Activated T-cell treated with anti-CD3 and anti-CD28 coated beads for 48 hours (primary cell): ENCODE measurements around the gene DAGLA.

ENCODE experiments used
- DNase-seq: peaks from one replicate; pipeline ENCODE4 v3.0.0-alpha.2; 2020; ENCODE audit warnings: low read depth

The DAGLA gene

DNA sequence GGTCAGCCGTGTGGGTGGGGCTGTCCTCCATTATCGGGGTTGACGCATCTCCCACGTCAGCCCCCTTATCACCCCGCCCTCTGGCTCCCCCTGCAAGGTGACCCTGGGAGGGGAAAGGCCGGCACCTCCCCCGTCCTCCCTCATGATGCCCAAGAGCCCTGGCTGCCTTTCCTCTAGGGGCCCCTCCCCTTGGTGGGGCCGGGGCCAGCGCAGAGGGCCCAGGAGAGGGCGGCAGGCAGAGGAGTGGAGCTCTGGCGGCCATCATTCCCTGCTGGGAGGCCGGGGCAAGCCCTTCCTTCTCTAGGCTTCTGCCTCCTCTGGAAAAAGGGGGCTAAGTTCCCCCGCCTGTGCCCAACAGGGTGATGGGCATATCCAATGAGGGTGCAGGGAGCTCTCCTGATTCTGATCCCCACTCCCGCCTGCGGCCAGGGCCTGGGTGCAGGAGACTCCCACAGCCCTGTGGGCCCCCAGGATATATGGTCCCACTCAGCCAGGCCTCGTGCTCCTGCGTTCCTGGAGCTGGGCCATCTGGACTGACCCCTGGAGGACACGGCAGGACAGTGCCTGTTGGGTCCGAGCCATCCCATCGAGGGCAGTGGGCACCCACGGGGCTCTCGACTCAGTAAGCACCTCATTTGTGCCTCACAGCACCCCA, 84.5 kb downstream of the DAGLA start:
- no peak for DNase-seq

DNA sequence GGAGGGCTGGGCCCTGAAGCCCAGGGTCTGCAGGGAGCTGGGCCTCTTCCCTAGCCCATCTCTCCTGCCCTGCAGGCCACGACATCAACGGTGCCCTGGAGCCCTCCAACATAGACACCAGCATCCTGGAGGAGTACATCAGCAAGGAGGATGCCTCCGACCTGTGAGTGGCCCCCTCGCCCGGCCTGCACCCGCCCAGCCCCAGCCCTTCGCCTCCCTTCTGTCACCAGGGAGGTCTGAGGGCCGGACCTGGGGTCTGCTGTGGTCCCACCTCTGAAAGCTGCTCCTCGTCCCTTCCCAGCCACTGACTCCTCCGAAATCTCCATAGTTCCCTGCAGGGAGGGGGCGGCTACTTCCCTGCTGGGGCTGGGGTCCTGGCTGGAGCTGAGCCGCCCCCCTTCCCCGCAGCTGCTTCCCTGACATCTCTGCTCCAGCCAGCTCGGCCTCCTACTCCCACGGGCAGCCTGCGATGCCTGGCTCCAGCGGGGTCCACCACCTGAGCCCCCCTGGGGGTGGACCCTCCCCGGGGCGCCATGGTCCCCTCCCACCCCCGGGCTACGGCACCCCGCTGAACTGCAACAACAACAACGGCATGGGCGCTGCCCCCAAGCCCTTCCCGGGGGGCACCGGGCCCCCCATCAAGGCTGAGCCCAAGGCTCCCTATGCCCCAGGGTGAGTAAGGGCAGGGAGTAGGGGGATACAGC, 85.5 kb downstream of the DAGLA start:
- no peak for DNase-seq

DNA sequence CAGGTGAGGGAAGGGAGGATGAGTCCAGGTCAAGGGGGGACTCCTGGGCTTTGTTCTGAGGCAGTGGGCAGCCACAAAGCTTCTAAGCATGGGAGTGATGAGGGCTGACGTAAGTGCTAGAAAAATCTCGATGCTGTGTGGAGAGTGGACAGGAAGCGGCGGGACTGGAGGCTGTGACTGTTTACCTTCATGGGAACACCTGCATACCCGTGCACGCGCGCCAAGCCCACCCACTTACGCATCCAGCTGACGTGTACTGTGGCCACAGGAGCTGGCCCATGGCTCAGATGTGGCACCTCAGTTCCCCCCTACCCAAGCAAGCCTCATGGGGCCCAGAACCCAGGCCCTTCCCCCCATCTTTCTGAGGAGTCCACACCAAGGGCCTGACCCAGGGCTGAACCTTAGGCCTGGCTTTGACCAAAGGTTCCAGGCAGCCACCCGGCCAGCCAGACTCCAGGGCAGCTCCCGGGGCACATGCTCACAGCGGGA, 86.2 kb downstream of the DAGLA start:
- DNase-seq, result no peak

DNA sequence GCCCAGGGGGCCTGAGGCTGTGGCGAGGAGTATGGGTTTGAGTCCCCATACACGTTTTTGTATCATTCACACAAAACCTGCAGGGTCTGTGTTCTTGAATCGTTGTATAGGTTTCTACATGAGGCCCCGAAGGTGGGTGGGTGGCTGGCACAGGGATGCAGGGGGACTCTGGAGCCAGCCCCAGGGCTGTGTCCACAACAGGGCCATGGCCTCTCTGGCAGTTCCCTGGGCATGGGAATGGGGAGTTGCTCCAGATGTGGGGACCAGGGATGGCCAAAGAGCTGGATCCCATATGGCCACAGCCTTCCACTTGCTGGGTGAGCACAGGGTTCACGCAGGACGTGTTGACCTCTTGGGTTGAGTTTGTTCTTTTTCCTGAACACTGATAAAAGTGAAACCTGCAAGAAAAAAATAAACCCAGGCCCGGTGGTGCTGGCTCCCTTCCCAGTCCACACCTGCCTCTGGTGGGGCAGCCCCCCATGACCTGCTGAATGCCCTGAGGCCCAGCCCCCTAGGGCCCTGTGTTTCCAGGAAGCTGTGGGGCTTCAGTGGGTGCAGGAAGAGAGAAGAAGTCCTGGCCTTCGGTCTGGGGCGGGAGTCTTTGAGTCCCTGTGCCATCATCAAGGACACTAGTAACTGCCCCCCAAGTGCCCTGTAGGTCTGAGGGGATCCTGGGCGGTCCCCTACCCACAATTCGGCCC, 88.3 kb downstream of the DAGLA start:
- no peak for DNase-seq

DNA sequence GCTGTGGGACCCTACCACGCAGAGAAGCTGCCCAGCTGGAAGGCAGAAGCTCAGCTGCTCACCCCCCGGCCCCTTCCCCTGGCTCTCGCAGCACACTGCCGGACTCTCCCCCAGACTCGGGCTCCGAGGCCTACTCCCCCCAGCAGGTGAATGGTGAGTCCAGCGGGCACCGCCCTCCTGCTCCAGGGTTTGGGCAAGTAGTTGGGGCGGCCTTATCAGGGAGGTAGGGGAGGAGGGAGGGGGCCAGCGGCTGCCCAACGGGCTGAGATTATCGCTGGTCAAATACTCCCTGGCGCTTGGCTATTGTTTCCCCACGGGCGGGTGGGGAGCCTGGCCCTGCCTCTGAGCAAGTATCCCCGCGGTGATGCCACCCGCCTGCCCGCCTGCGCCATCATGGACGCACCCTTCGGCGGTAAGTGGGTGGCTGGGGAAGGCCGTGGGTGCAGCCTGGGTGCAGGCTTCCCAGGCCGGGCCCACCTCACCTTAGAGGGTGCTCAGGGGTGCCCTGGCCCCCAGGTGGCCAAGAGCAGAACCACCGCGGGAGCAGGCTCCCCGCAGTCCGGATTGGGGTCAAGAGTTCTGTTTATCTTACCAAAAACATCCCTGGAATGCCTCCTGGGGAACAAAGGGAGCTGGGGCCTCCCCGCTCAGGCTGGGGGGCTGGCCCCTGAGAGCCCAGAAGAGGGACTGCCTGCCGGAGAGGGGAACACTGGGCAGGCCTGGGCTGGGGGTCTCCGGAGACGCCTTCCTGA, 89.2 kb downstream of the DAGLA start:
- DNase-seq, result no peak

DNA sequence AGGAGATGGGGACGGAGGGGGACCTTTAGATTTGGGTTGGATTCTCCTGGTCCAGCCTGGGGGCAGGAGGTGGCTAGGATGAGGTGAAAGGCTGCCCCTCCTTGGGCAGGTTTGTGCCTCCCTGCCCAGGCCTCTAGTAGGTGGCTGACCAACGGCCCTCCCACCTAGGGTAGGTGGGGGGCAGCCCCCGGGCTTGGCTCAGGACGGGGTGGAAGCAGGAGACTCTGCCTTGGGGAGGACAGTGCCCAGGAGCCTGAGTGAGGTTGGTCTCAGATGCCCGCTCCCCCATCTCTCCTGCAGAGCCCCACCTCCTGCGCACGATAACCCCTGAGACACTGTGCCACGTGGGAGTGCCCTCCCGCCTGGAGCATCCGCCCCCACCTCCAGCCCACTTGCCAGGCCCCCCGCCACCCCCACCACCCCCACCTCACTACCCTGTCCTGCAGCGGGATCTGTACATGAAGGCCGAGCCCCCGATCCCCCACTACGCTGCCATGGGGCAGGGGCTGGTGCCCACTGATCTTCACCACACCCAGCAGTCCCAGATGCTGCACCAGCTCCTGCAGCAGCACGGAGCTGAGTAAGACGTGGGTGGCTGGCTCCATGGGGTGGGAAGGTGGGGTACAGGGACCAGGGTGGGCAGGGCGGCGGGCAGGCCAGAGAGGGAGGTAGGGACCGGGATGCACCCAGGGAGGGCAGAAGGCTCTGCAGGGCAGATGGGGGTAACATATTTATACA, 89.9 kb downstream of the DAGLA start:
- DNase-seq, result no peak

DNA sequence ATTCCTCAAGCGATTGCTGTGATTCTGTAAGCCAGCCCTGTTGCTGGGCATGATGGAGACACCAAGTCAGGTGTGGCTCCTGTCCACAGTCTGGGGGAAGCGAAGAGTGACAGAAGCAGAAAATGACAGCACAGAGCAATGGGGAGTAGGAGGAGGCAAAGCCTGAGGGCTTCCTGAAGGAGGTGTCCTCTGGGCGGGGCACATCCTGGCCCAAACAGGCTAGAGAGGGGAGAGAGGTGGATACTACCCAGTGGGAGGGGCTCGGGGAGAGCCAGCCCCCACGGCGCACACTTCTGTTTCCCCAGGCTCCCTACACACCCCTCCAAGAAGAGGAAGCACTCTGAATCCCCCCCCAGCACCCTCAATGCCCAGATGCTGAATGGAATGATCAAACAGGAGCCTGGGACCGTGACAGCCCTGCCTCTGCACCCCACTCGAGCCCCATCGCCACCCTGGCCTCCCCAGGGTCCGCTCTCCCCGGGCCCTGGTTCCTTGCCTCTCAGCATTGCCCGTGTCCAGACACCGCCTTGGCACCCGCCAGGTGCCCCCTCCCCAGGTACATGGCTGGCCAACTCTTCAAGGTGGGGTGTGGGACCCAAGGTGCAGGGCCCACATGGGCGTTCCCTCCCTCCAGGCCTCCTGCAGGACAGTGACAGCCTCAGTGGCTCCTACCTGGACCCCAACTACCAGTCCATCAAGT, 91.2 kb downstream of the DAGLA start:
- DNase-seq, result no peak

DNA sequence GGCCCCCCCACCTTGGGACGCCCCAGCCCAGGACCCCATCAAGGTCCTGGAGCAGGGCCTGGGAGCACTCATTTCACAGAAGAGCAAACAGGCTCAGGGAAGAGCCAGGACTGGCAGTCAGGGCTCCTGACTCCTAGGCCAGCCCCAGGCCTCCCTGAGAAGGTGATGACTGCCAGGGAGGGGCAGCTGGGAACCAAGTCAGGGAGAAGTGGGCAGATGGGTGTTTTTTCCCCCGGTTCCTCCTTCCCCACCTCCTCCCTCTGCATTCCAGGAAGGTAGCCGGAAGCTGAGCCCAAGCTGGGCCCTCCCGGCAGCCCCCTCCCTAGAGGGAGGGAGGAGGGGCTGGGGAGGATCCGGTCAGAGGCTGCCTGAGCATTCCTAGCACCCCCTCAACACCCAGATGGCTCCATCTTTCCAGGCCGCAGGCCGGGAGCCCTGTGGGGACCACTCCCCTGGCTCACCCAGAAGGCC, 91.8 kb downstream of the DAGLA start:
- no peak for DNase-seq

DNA sequence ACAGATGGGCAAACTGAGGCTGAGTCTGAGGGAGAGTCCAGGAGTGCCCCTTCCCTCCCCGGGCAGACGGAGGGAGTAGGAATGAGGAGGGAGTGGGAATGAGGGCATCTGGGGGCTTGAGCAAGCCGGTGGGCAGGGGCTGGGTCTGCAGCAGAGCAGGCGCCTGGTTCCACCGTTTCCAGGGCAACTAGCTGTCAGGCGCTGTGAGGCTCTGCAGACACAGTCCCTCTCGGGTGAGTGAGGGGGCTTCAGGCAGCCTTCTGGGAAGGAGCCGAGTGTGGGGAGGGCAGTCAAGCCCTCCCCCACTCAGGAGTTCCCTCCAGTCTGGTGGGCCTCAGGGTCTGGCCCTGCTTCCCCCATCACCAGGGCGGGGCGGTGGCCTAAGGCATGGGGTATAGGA, 93.2 kb downstream of the DAGLA start:
- DNase-seq, result no peak

DNA sequence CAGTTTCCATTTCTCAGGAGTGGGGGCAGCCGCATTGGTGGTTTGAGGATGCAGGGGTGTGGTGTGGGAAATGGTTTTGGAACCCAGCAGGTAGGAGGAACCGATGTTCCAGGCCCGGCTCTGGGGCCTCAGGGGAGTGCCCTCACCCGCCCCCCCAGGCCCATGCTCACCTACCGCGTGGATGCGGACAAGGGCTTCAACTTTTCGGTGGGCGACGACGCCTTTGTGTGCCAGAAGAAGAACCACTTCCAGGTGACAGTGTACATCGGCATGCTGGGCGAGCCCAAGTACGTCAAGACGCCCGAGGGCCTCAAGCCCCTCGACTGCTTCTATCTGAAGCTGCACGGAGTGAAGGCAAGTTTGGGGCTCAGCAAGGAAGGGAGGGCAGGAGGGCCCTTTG, 93.6 kb downstream of the DAGLA start:
- no peak for DNase-seq

DNA sequence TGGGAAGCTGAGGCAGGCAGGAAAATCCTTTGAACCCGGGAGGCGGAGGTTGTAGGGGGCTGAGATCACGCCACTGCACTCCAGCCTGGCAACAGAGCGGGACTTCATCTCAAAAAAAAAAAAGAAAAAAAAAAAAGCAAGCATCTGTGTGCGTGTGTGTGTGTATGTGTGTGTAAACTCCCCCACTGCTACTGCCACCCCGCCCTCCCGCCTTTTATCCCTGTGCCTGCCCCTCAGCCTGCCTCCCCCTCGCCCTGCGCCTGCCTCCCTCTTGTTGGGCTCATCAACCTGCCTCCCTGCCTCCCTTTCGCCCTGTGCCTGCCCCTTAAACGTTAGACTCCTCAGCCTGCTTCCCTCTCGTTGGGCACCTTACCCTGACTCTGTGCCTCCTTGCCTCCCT, 94.2 kb downstream of the DAGLA start:
- no peak for DNase-seq

DNA sequence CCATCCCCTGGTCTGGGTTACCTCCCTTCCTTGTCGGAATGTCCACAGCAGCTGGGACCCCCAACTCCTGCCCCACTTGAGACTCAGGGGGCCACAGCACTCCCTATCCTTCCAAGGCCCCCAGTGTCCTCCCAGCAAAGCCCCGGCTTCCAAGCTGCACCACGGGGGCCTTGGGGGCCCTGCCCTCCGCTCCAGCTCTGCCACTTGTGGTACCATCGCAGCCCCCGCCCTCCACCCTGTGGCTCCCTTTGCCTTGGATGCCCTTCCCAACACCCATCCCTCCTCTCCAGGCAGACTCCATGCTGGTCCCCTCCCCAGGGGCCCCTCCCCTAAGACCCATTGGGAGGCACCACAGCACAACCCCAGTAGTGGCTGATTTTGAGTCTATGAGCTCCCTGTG, 94.9 kb downstream of the DAGLA start:
- no peak for DNase-seq

DNA sequence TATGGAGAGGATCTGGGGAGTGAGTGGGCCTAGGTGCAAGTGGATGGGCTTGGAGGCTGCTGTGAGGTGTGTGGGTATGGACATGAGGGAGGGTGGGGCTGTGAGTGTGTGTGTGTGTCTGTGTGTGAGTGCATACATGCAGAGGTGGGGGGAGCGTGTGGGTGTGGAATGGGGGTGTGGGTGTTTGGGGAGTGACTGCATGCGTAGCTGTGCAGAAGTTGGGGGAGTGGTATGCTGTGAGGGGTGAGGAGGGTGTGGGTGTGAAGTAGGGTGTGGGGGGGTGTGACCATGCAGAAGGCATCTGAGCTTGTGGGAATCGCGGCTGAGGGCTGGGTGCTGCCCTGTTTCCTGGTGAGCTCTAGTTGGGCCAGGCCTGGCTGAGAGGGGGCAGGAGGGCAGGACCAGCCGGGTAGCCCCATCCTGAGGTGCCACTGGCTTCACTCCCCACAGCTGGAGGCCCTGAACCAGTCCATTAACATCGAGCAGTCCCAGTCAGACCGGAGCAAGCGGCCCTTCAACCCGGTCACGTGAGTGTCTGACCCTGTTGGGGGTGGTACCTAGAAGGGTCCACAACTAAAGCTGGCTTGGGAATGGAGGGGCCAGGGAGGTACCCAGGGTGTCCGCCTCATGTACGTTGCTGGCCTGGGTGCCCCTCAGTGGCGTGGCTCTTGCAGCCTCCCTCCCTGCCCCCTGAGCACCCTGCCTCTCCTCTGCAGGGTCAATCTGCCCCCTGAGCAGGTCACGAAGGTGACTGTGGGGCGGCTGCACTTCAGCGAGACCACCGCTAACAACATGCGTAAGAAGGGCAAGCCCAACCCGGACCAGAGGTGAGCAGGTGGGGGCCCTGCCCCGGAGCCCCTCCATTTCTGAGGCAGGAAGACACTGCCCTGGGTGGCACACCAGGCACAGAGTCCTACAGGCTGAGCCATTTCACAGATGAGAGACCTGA, 95.7 kb downstream of the DAGLA start:
- DNase-seq, result no peak

DNA sequence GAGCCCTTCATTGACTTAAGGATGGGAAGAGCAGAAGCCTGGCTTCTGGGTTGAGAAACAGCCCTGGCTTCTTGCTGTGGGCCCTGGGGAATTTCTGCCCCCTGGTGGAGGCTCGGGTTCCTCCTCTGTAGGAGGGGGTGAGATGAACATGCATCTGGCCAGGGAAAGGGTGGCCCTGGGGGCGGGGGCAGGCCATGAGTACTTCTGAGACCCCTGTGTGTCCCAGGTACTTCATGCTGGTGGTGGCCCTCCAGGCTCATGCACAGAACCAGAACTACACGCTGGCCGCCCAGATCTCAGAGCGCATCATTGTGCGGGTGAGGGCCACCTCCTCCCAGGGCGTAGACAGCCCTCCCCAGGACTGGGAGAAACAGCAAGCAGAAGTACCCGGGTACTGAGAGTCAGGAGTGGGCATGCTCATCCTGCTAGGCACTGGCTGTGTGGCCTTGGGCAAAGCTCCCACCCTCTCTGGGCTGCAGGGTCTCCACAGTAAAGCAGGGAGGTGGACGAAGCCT, 96.4 kb downstream of the DAGLA start:
- peak; percentile 62 for DNase-seq

DNA sequence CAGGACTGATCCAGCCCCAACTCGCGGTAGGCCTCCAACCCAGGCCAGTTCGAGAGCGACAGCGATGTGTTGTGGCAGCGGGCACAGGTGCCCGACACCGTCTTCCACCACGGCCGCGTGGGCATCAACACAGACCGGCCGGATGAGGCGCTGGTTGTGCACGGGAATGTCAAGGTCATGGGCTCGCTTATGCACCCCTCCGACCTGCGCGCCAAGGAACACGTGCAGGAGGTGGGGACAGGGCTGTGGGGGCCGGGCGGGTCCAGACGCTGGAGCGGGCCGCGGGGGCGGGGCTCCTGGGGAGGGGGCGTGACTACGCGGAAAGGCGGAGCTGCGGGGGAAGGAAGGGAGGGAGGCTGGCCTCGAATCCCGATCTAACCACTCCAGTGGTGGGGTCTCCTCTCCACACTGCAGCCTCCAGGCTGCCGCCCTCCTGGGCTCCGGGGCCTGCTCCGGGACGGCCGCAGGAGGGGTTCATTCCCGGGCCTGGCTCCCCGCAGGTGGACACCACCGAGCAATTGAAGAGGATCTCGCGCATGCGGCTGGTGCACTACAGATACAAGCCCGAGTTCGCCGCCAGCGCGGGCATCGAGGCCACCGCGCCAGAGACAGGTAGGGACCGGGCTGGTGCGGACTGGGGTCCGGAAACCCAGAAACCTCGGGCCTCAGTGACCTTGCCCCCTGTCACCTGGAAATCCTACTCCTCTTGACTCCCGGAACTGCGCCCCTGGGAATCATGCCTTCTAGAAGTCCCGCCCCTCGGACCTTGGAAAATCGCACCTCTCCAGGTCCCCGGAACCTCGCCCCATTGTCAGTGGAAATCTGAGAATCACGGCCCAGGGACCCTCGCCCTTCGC, 97.3 kb downstream of the DAGLA start:
- peak; percentile 40 for DNase-seq

DNA sequence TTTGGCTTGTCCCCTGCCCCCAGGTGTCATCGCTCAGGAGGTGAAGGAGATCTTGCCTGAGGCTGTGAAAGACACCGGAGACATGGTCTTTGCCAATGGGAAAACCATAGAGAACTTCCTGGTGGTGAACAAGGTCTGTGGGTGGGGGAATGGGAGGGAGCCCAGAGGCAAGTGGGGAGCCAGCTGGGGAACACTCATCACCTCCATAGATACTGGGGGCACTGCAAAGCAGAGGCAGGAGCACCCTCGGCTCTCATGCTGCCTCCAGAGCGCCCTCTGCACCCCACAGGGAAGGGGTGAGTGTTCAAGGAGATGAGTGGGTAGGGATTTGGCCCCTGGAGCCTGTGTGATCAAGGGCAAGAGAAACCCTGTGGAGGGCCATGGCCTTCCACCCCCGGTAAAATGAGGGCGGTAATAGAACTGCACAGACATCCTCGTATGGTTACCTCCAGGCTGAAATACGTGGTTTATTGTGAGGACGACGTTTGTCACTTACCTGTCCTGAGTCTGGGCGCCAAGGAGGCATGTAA, 98.2 kb downstream of the DAGLA start:
- no peak for DNase-seq

DNA sequence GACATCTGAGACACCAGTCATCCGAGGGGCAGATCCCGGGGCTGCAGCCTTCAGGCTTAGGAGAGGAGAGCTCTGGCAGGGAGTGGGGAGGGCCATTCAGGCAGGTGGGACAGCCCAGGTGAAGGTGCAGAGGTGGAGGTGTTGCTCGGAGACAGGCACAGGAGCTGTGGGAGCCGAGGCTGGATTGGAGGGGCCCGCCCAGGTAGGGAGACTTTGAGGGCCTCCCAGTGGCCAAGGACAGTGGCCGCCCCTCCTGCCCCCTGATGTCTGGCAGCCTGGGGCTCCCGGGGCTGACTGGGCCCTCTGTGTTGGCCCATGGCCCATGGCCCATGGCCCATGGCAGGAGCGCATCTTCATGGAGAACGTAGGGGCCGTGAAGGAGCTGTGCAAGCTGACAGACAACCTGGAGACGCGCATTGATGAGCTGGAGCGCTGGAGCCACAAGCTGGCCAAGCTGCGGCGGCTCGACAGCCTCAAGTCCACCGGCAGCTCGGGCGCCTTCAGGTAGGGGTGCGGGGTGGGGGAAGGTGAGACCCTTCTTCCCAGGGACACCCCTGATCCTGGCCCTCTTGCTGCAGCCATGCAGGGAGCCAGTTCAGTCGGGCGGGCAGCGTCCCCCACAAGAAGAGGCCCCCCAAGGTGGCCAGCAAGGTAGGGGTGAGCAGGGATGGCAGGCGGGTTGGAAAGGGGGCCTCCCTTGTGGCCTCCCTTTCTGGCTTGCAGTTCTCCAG, 98.9 kb downstream of the DAGLA start:
- DNase-seq, result no peak
